Urothelium cell line (cell line): ENCODE data around the gene MAN2B2.

Experiments used
- DNase-seq: peaks from one replicate; pipeline ENCODE4 v3.0.0; 2011; ENCODE audit warnings: low spot score, mixed read lengths
- FAIRE-seq: peaks from 2 replicates; lab custom pipeline; 2011; peaks lifted over from hg19 to GRCh38; lab: Jason Lieb, UNC

MAN2B2 gene

GRCh38 chr4:6546091-6546490 lies 28.9 kb upstream of the MAN2B2 start:
- no peak for FAIRE-seq
- DNase-seq, result no peak

- no peak for FAIRE-seq
- peak; percentile 53 for DNase-seq
Measured at GRCh38 chr4:6546681-6547447, 28.1 kb upstream of the MAN2B2 start.

- DNase-seq (no peak), FAIRE-seq (no peak)
Measured at GRCh38 chr4:6548201-6548881, 26.6 kb upstream of the MAN2B2 start.

GRCh38 chr4:6548882-6549230 lies 26.1 kb upstream of the MAN2B2 start:
- FAIRE-seq (no peak), DNase-seq (no peak)

- FAIRE-seq (no peak), DNase-seq (no peak)
Measured at GRCh38 chr4:6549445-6549844, 25.5 kb upstream of the MAN2B2 start.

- FAIRE-seq, result no peak
- DNase-seq, result no peak
Measured at GRCh38 chr4:6549890-6550620, 24.9 kb upstream of the MAN2B2 start.

GRCh38 chr4:6550821-6551220 lies 24.2 kb upstream of the MAN2B2 start:
- DNase-seq (no peak), FAIRE-seq (no peak)

GRCh38 chr4:6551660-6552059 lies 23.3 kb upstream of the MAN2B2 start:
- FAIRE-seq (no peak), DNase-seq (no peak)

- DNase-seq, result no peak
- FAIRE-seq, result no peak
Measured at GRCh38 chr4:6555519-6555918, 19.5 kb upstream of the MAN2B2 start.

- FAIRE-seq (no peak), DNase-seq (no peak)
Measured at GRCh38 chr4:6556263-6556662, 18.7 kb upstream of the MAN2B2 start.

GRCh38 chr4:6557185-6557584 lies 17.8 kb upstream of the MAN2B2 start:
- FAIRE-seq, result no peak
- no peak for DNase-seq

GRCh38 chr4:6557856-6558255 lies 17.1 kb upstream of the MAN2B2 start:
- FAIRE-seq (no peak), DNase-seq (no peak)

GRCh38 chr4:6560416-6561172 lies 14.4 kb upstream of the MAN2B2 start:
- FAIRE-seq (no peak), DNase-seq (no peak)

- no peak for FAIRE-seq
- no peak for DNase-seq
Measured at GRCh38 chr4:6561173-6561516, 13.8 kb upstream of the MAN2B2 start.

- DNase-seq (no peak), FAIRE-seq (no peak)
Measured at GRCh38 chr4:6561706-6562371, 13.2 kb upstream of the MAN2B2 start.

- DNase-seq (peak; percentile 54), FAIRE-seq (no peak)
Measured at GRCh38 chr4:6562931-6563901, 11.8 kb upstream of the MAN2B2 start.

GRCh38 chr4:6563935-6564645 lies 10.9 kb upstream of the MAN2B2 start:
- no peak for FAIRE-seq

GRCh38 chr4:6565691-6566390 lies 9.1 kb upstream of the MAN2B2 start:
- DNase-seq, result no peak
- FAIRE-seq, result no peak

More at GRCh38 chr4:6563935-6564645, 10.9 kb upstream of the MAN2B2 start:
- DNase-seq, result no peak
